Mesothelial cell of epicardium (in vitro differentiated cells): ENCODE results near the gene TMEM132D. TPM values are rescaled to one million over a fixed set of nuclear protein-coding genes. Genes with fewer than 3 reads are reported as not detected.

Experiments used
- DNase-seq, 2 experiments: peaks; one replicate each; pipeline ENCODE4 v3.0.0; 2021; ENCODE audit warnings: low spot score in 2 of 2; ENCODE audit not compliant: unreplicated experiment in 2 of 2
- H3K27ac Mint-ChIP-seq: 2 replicates; pipeline ENCODE4 v1.8.0; 2021; ENCODE audit warnings: mixed read lengths
- H3K27me3 Mint-ChIP-seq: 2 replicates; pipeline ENCODE4 v1.8.0; 2021; ENCODE audit warnings: low read depth, mixed read lengths
- H3K36me3 Mint-ChIP-seq: 2 replicates; pipeline ENCODE4 v1.8.0; 2021; ENCODE audit warnings: mixed read lengths
- H3K4me1 Mint-ChIP-seq: 2 replicates; pipeline ENCODE4 v1.8.0; 2021; ENCODE audit warnings: mixed read lengths
- H3K4me3 Mint-ChIP-seq: 2 replicates; pipeline ENCODE4 v1.8.0; 2021; ENCODE audit warnings: mild to moderate bottlenecking, moderate library complexity, mixed read lengths
- H3K9me3 Mint-ChIP-seq: 2 replicates; pipeline ENCODE4 v1.8.0; 2021; ENCODE audit warnings: mixed read lengths
- total RNA-seq: library from RNA; stranded (reverse); gene quantifications from 3 replicates; pipeline ENCODE4 v1.2.1, GENCODE V29; 2021
- TF ChIP-seq, protein P1 (sequence below): fragments of 200-600 bp; sonication (generic); IDR thresholded peaks from one replicate; pipeline ENCODE4 v1.5.0; 2021; ENCODE audit warnings: antibody characterized with exemption; ENCODE audit not compliant: unreplicated experiment

Gene TMEM132D
- total RNA-seq, 1 donor from 2014 or later, result 0.07 TPM

DNA sequence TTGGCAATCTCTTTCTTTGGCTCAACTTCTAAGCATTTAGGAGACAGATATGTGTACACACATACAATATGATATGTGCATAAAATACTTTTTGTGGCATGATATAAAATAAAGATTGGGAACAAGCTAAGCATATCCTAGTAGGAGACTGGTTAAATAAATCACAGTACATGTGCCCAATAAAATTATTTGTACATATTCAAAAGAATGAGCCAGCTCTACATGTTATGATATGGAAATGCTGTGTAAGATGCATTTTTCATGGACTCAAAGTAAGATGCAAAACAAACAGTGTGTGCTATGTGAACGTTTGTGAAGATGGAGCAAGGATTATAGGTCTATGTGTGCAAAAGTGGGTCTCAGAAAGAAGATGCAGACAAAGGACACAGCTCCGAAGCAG lies 311.4 kb downstream of the TMEM132D start:
- H3K36me3 Mint-ChIP-seq, result no peaks in the 10 kb centered on the region
- TF ChIP-seq, protein P1, sequence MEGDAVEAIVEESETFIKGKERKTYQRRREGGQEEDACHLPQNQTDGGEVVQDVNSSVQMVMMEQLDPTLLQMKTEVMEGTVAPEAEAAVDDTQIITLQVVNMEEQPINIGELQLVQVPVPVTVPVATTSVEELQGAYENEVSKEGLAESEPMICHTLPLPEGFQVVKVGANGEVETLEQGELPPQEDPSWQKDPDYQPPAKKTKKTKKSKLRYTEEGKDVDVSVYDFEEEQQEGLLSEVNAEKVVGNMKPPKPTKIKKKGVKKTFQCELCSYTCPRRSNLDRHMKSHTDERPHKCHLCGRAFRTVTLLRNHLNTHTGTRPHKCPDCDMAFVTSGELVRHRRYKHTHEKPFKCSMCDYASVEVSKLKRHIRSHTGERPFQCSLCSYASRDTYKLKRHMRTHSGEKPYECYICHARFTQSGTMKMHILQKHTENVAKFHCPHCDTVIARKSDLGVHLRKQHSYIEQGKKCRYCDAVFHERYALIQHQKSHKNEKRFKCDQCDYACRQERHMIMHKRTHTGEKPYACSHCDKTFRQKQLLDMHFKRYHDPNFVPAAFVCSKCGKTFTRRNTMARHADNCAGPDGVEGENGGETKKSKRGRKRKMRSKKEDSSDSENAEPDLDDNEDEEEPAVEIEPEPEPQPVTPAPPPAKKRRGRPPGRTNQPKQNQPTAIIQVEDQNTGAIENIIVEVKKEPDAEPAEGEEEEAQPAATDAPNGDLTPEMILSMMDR, result no peak
- no peak for DNase-seq

DNA sequence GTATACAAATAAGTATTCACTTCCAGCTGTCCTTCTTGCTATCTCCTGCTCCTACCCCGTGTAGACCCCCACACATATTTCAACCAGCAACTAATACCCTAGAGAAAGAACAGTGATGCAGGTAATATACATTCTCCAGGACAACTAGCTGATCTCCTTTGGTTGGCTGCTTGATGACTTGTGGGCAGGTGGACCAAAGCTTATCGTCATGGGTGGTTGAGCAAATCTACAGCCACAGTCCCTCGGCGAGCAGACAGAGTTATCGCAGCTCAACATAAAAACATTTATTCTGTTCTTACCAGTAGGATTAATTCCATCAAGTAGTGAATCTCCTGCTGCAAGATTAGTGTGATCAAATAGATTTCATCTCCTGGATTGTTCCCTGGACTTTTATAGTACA lies 314.3 kb downstream of the TMEM132D start:
- DNase-seq, result no peak
- Mint-ChIP-seq H3K9me3 (peaks cover 32% of the 10 kb centered on the region), H3K27ac (no peak overlapping the region), H3K4me1 (no peaks in the 10 kb centered on the region), H3K36me3 (no peaks in the 10 kb centered on the region), H3K27me3 (peaks cover 3% of the 10 kb centered on the region), H3K4me3 (no peak overlapping the region)
- TF ChIP-seq, protein P1, result no peak

More for the DNA sequence above, 311.4 kb downstream of the TMEM132D start:
- Mint-ChIP-seq H3K9me3 (peaks cover 24% of the 10 kb centered on the region), H3K27me3 (peaks cover 3% of the 10 kb centered on the region), H3K27ac (no peak overlapping the region), H3K4me3 (no peak overlapping the region), H3K4me1 (no peaks in the 10 kb centered on the region)

DNA sequence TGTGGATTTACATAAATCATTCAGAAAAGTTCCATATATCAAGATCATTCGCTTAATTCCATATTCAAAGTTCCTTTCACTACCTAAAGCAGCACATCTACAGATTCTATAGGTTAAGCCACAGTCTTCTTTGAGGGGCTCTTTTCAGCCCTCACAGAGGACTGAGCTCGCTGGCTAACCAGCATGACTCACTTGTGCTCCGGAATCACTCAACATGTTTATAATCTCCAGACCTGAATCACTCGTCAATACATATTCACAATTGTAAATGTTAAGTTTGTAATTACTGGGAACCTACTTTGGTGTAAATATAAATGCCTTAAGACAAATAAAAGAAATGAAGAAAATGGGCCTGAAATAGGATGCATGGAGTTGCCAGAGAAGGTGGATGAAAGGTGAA lies 315.7 kb downstream of the TMEM132D start:
- Mint-ChIP-seq H3K27me3 (peaks cover 3% of the 10 kb centered on the region), H3K4me3 (no peak overlapping the region), H3K36me3 (no peaks in the 10 kb centered on the region), H3K4me1 (no peaks in the 10 kb centered on the region), H3K9me3 (peaks cover 32% of the 10 kb centered on the region), H3K27ac (no peak overlapping the region)
- TF ChIP-seq, protein P1, result no peak
- DNase-seq, result no peak

DNA sequence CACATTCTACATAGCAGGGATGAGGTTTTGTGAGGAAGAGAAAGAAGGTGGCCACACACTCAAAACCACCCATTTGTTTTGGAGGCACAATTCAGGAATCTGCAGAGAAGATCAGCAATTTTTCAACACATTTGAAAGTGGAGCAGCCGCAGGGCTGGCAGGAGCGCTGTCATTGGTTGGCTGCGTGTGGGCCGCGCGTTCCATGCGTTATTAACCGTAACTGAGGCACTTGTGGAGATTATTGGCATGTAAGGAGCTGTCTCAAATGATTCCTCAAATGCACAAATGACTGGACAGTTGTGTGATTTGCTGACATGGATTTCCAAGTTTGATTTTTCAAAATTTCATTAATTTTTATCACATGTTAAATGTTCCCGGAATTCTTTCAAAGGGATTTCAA lies 318.5 kb downstream of the TMEM132D start:
- TF ChIP-seq, protein P1, result no peak
- no peak overlapping the region for H3K27ac Mint-ChIP-seq
- H3K36me3 Mint-ChIP-seq, result no peaks in the 10 kb centered on the region
- no peak overlapping the region for H3K4me3 Mint-ChIP-seq
- peaks cover 2% of the 10 kb centered on the region for H3K27me3 Mint-ChIP-seq
- H3K9me3 Mint-ChIP-seq, result peaks cover 39% of the 10 kb centered on the region
- no peaks in the 10 kb centered on the region for H3K4me1 Mint-ChIP-seq
- no peak for DNase-seq

DNA sequence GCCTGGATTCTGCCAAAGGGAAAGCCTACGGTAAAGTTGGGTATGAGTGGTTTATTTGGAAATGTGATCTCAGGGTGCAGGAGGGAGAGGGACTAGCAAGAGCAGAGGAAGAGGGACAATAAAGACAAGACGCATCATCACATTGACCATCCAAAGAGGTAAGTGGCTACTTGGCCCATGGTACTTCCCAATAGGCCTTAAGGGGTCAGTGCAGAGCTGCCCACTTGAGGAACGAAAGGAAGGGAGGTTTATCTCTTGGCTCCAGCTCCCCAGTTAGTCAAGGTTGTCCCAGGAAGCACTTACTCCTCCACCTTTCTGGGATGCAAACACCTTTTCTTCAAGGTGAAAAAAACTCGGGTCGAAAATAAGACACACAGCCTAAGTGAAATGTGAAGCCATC lies 323.9 kb downstream of the TMEM132D start:
- Mint-ChIP-seq H3K36me3 (no peaks in the 10 kb centered on the region), H3K4me1 (no peaks in the 10 kb centered on the region), H3K9me3 (peaks cover 15% of the 10 kb centered on the region), H3K27me3 (peaks cover 2% of the 10 kb centered on the region), H3K27ac (no peak overlapping the region), H3K4me3 (no peak overlapping the region)
- TF ChIP-seq, protein P1, result no peak
- no peak for DNase-seq

DNA sequence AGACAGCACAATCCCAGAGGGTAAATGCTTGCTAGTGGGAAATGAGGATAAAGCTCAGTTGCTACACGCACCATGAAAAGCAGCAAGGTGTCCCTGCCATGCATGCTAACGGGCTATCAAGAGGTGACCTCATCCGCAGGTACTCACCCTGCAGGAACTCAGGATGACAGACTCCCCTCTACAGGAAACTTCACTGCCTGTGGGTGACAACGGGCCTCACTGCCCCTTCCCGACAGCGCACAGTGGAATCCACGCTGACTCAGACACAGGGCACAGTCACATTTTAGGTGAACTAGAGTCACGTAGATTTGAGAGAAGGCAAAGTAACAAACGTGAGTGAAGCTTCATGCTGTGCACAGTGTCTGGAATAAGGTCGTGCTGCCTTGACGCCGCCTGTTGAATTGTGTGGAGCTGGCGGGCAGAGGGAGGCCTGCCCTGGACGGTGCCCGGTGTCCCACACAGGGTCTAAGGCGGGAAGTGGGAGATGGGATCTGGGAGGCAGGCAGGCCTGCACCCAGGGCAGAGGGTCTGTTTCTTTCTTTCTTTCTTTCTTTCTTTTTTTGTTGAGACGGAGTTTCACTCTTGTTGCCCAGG lies 331.8 kb downstream of the TMEM132D start:
- Mint-ChIP-seq H3K4me1 (no peaks in the 10 kb centered on the region), H3K9me3 (peaks cover 4% of the 10 kb centered on the region), H3K36me3 (no peaks in the 10 kb centered on the region), H3K27me3 (no peaks in the 10 kb centered on the region), H3K27ac (no peak overlapping the region), H3K4me3 (no peak overlapping the region)
- DNase-seq, result no peak
- TF ChIP-seq, protein P1, result no peak
